Psoas muscle (tissue), 8 donors: ENCODE measurements around the gene HSCB. TPM values are rescaled to one million over a fixed set of nuclear protein-coding genes. Genes with fewer than 3 reads are reported as not detected.
"Not testable (repeated sequence)": the region's sequence is repeated elsewhere in the genome, so short reads cannot be mapped to it uniquely, and the experiment has no call there.

Experiments
- ATAC-seq, 4 donors: fragments of 200-7000 bp; cut with Tn5 transposase; one replicate each; pipeline ENCODE4 v1.9.1; 2020; ENCODE audit warnings: moderate library complexity in 3 of 4, mild to moderate bottlenecking in 2 of 4
- DNase-seq, 2 donors: peaks; one replicate each; pipeline ENCODE4 v3.0.0-alpha.2; 2020
- H3K27ac ChIP-seq: fragments of 200-600 bp; one replicate; pipeline ENCODE4 v1.8.0; 2022
- H3K27me3 ChIP-seq, 3 donors: fragments of 200-600 bp in 1 of 3; one replicate each; pipeline versions ENCODE4 v1.6.1 to v1.8.0; 2013 to 2022; ENCODE audit warnings: low read length in 2 of 3, mild to moderate bottlenecking in 2 of 3, moderate library complexity in 1 of 3; ENCODE audit not compliant: insufficient read depth in 3 of 3
- H3K36me3 ChIP-seq, 2 donors: fragments of 200-600 bp in 1 of 2; one replicate each; pipeline versions ENCODE4 v1.6.1 to v1.8.0; 2013 to 2022; ENCODE audit warnings: low read depth in 1 of 2, mild to moderate bottlenecking in 1 of 2, moderate library complexity in 1 of 2; ENCODE audit not compliant: insufficient read depth in 1 of 2
- H3K4me1 ChIP-seq: fragments of 200-600 bp; one replicate; pipeline ENCODE4 v1.8.0; 2022
- H3K4me3 ChIP-seq: fragments of 200-600 bp; one replicate; pipeline ENCODE4 v1.8.0; 2022; ENCODE audit warnings: mild to moderate bottlenecking
- H3K9me3 ChIP-seq: fragments of 200-600 bp; one replicate; pipeline ENCODE4 v1.8.0; 2022
- CTCF ChIP-seq: fragments of 200-600 bp; IDR thresholded peaks from one replicate; pipeline ENCODE4 v1.8.0; 2022; ENCODE audit warnings: antibody characterized with exemption
- WGBS, 3 donors: extraction: QIAGEN DNeasy Blood & Tissue Kit; methylation state at CpG; one replicate each; pipeline versions ENCODE4 v1.1.6 to v1.1.7; 2013; 5-methylcytosine and 5-hydroxymethylcytosine counted together
- intact Hi-C, 2 donors: fragments of 100-400 bp; cut with DNase I; formaldehyde crosslinking; loops; one replicate each; pipeline versions ENCODE4 v1.11.0 to v1.14.2; 2022
- polyA plus RNA-seq, 3 donors: library from polyadenylated mRNA; stranded (reverse); fragments of 200-250 nt; gene quantifications; one replicate each; pipeline ENCODE4 v1.2.3, GENCODE V29; 2013
- total RNA-seq, 4 donors: library from RNA; stranded (reverse); fragmentation: NEBNext Ultra II Directional in 2 of 4; extraction: Animal tissue kit (Norgen Biotek cat#: 25700) in 2 of 4; gene quantifications; one replicate each; pipeline versions ENCODE4 v1.2.1 to v1.2.4, GENCODE V29; 2021 to 2023
- donor health status: healthy with polysubstance abuse.
- donor health status: DM: no; HTN: no; CAD: no; lungs with moderate emphysema.
- donor health status: Bipolar disorder and iron deficiency.
- donor health status: healthy.
- donor health status: DM: yes; HTN: yes; CAD: no.
- donor health status: DM: no; HTN: no; CAD: no.
- donor health status: DM: no; HTN: no; CAD: no.
- donor health status: DM: yes; HTN: yes; CAD: no.

Gene HSCB
- total and polyA plus RNA-seq, 7 donors, result 10.3 to 26.5 (median 13.0) TPM

- Histone ChIP-seq H3K4me1 (peaks cover 8% of the 10 kb centered on the region), H3K4me3 (no peak overlapping the region), H3K36me3 (peaks cover 5 to 56% of the 10 kb centered on the region in 2 donors), H3K9me3 (no peaks in the 10 kb centered on the region), H3K27ac (no peak overlapping the region), H3K27me3 (no peaks in the 10 kb centered on the region)
- ATAC-seq, result no peak
- intact Hi-C loops, result loop anchor here in 1 of 2 donors (2.0 kb wide), 1 partner anchor 31 kb away; no protein-coding TSS in a partner anchor
- no peak for DNase-seq
- WGBS, 3 donors, result 92 to 96% (median 96%) methylated on average over 3 of the region's 3 CpGs
- no peak for TF ChIP-seq CTCF
Observed at GRCh38 chr22:28743852-28744251, 2.0 kb downstream of the HSCB start.

- no peak for ATAC-seq
- WGBS, 3 donors, result 62 to 65% (median 64%) methylated on average over 6 of the region's 6 CpGs
Observed at GRCh38 chr22:28750471-28750881, 8.6 kb downstream of the HSCB start.

GRCh38 chr22:28754512-28754911 lies 12.7 kb downstream of the HSCB start:
- H3K27ac ChIP-seq, intact Hi-C loops, DNase-seq, H3K9me3 ChIP-seq, H3K4me1 ChIP-seq, ATAC-seq, H3K27me3 ChIP-seq, H3K4me3 ChIP-seq: not testable (repeated sequence)
- 93 to 94% (median 93%) methylated on average over 3 of the region's 3 CpGs for WGBS, 3 donors
- H3K36me3 ChIP-seq, result peaks cover 0 to 21% of the 10 kb centered on the region in 2 donors

More at GRCh38 chr22:28750471-28750881, 8.6 kb downstream of the HSCB start:
- Histone ChIP-seq H3K27ac (no peak overlapping the region), H3K4me3 (no peak overlapping the region), H3K27me3 (no peaks in the 10 kb centered on the region), H3K9me3 (no peaks in the 10 kb centered on the region), H3K4me1 (no peaks in the 10 kb centered on the region), H3K36me3 (peaks cover 5 to 59% of the 10 kb centered on the region in 2 donors)
- intact Hi-C loops, result no loop called here
- DNase-seq, result no peak
- TF ChIP-seq CTCF, result no peak

- H3K36me3 ChIP-seq, result no peaks in the 10 kb centered on the region
- no peaks in the 10 kb centered on the region for H3K27me3 ChIP-seq
- H3K9me3 ChIP-seq, result no peaks in the 10 kb centered on the region
- ATAC-seq, result no peak
- no peak overlapping the region for H3K4me3 ChIP-seq
- DNase-seq, result no peak
- no peak overlapping the region for H3K27ac ChIP-seq
- no peak for TF ChIP-seq CTCF
- 62 to 70% (median 66%) methylated on average over 3 of the region's 3 CpGs for WGBS, 3 donors
- intact Hi-C loops, result no loop called here
- no peaks in the 10 kb centered on the region for H3K4me1 ChIP-seq
Observed at GRCh38 chr22:28759861-28760560, 18.2 kb downstream of the HSCB start.

- H3K9me3 ChIP-seq, result no peaks in the 10 kb centered on the region
- no peaks in the 10 kb centered on the region for H3K4me1 ChIP-seq
- no peak for DNase-seq
- TF ChIP-seq CTCF, result no peak
- ATAC-seq, result no peak
- H3K36me3 ChIP-seq, result no peaks in the 10 kb centered on the region
- no peak overlapping the region for H3K27ac ChIP-seq
- no peaks in the 10 kb centered on the region for H3K27me3 ChIP-seq
- 89 to 94% (median 92%) methylated on average over 10 of the region's 10 CpGs for WGBS, 3 donors
- intact Hi-C loops, result no loop called here
- no peak overlapping the region for H3K4me3 ChIP-seq
Observed at GRCh38 chr22:28761449-28761755, 19.6 kb downstream of the HSCB start.

GRCh38 chr22:28762000-28762399 lies 20.2 kb downstream of the HSCB start:
- DNase-seq, H3K27me3 ChIP-seq, H3K4me1 ChIP-seq, H3K36me3 ChIP-seq, H3K27ac ChIP-seq, ATAC-seq, intact Hi-C loops, H3K4me3 ChIP-seq, H3K9me3 ChIP-seq: not testable (repeated sequence)
- WGBS, 3 donors, result 90 to 95% (median 94%) methylated on average over 4 of the region's 4 CpGs
